Stomach smooth muscle (tissue), 2 donors: Measurements from ENCODE around the gene RASL10A.
A peak's percentile ranks its signal among the peaks of the same experiment; 100 is the strongest.

Experiments used
- H3K27ac ChIP-seq: one replicate; pipeline ENCODE4 v1.7.0; 2013; ENCODE audit warnings: mild to moderate bottlenecking, low read length, inconsistent platforms
- H3K27me3 ChIP-seq, 2 donors: one replicate each; pipeline ENCODE4 v1.7.0; 2013; ENCODE audit warnings: low read length in 2 of 2; ENCODE audit not compliant: insufficient read depth in 2 of 2, control insufficient read depth in 1 of 2
- H3K36me3 ChIP-seq, 2 donors: one replicate each; pipeline ENCODE4 v1.7.0; 2013; ENCODE audit warnings: low read length in 2 of 2; ENCODE audit not compliant: control insufficient read depth in 2 of 2, insufficient read depth in 2 of 2
- H3K4me1 ChIP-seq: one replicate; pipeline ENCODE4 v1.7.0; 2013; ENCODE audit warnings: low read length; ENCODE audit not compliant: control insufficient read depth, insufficient read depth
- H3K4me3 ChIP-seq, 2 donors: one replicate each; pipeline ENCODE4 v1.7.0; 2013; ENCODE audit warnings: low read length in 2 of 2
- H3K9ac ChIP-seq, 2 donors: one replicate each; pipeline ENCODE4 v1.7.0; 2013; ENCODE audit warnings: low read length in 2 of 2, mild to moderate bottlenecking in 1 of 2
- H3K9me3 ChIP-seq, 2 donors: one replicate each; pipeline ENCODE4 v1.7.0; 2013; ENCODE audit warnings: low read length in 2 of 2; ENCODE audit not compliant: control insufficient read depth in 2 of 2
- donor health status: healthy.
- donor health status: Pancreatic carcinoma.

The RASL10A gene

DNA sequence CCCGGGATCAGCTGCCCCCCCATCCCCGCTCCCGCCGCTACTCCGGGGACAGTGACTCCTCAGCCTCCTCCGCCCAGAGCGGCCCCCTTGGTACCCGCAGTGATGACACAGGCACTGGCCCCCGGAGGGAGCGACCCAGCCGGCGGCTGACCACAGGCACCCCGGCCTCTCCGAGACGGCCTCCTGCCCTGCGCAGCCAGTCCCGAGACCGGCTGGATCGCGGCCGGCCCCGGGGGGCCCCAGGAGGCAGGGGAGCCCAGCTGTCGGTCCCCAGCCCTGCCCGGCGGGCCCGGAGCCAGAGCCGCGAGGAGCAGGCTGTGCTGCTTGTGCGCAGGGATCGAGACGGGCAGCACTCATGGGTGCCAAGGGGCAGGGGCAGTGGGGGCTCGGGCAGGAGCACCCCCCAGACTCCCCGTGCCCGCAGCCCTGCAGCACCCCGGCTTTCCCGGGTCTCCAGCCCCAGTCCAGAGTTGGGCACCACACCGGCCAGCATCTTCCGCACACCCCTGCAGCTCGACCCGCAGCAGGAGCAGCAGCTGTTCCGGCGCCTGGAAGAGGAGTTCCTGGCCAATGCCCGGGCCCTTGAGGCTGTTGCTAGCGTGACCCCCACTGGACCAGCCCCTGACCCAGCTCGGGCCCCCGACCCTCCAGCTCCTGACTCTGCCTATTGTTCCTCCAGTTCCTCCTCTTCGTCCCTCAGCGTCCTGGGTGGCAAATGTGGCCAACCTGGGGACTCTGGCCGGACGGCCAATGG is 3.9 kb downstream of the RASL10A start:
- peak overlapping the region; percentile 62 for H3K27ac ChIP-seq
- H3K9ac ChIP-seq, result peak overlapping the region; percentile 36 to 44
- H3K9me3 ChIP-seq, result no peaks in the 10 kb centered on the region
- no peaks in the 10 kb centered on the region for H3K36me3 ChIP-seq
- H3K4me1 ChIP-seq, result peaks cover 78% of the 10 kb centered on the region
- peaks cover 20 to 32% of the 10 kb centered on the region in 2 donors for H3K27me3 ChIP-seq
- H3K4me3 ChIP-seq, result peak overlapping the region in 1 of 2 donors; percentile 63

DNA sequence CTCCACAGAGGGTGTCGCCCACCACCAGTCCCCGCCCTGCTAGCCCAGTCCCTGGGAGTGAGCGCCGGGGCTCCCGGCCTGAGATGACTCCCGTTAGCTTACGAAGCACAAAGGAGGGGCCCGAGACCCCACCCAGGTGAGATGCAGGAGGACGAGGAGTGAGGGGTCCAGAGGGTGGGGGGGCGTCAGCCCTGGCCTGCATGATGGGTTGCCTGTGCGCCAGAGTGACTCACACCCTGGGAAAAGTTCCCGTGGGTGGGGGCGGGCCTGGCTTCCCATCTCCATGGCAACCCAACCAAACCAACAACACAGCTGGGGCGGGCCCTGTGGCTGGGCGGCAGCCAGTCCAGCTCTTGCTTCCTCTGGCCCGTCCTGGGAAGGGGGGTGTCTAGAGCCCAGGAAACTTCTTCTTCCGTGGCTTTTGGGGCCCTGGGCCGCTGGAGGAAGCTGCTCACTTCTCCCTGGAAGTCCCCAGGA is 4.6 kb downstream of the RASL10A start:
- Histone ChIP-seq H3K4me1 (peaks cover 83% of the 10 kb centered on the region), H3K9ac (peak overlapping the region; percentile 36 to 44), H3K9me3 (no peaks in the 10 kb centered on the region), H3K27ac (peak overlapping the region; percentile 62), H3K4me3 (peak overlapping the region in 1 of 2 donors; percentile 63), H3K36me3 (no peaks in the 10 kb centered on the region), H3K27me3 (peaks cover 14 to 25% of the 10 kb centered on the region in 2 donors)

DNA sequence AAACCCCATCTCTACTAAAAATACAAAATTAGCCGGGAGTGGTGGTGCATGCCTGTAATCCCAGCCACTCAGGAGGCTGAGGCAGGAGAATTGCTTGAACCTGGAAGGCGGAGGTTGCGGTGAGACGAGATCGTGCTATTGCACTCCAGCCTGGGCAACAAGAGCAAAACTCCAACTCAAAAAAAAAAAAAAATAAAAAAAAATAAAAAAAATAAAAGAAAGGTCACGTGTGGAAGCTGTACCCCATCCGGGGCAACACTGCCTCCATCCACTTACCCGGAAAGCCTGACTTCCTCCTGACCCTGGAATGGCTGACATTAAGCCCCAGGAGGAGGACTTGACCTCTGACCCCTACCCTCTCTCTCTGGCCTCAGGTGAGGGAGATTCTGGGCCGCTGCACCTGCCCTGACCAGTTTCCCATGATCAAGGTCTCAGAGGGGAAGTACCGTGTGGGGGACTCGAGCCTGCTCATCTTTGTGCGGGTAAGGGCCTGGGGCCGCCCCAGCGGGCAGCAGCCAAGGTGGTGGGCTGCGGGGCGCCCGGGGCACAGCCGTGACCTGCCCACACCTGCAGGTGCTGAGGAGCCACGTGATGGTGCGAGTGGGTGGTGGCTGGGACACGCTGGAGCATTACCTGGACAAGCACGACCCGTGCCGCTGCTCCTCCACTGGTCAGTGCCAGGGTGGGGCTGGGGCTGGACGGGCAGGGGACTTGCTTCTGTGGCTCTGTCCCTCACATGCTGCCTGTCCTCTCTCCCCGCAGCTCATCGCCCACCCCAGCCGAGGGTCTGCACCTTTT is 5.2 kb downstream of the RASL10A start:
- H3K9ac ChIP-seq, result no peak overlapping the region
- H3K27ac ChIP-seq, result peak overlapping the region; percentile 62
- H3K4me3 ChIP-seq, result peak overlapping the region in 1 of 2 donors; percentile 35
- no peaks in the 10 kb centered on the region for H3K9me3 ChIP-seq
- no peaks in the 10 kb centered on the region for H3K36me3 ChIP-seq
- H3K27me3 ChIP-seq, result peaks cover 13 to 22% of the 10 kb centered on the region in 2 donors
- H3K4me1 ChIP-seq, result peaks cover 79% of the 10 kb centered on the region

DNA sequence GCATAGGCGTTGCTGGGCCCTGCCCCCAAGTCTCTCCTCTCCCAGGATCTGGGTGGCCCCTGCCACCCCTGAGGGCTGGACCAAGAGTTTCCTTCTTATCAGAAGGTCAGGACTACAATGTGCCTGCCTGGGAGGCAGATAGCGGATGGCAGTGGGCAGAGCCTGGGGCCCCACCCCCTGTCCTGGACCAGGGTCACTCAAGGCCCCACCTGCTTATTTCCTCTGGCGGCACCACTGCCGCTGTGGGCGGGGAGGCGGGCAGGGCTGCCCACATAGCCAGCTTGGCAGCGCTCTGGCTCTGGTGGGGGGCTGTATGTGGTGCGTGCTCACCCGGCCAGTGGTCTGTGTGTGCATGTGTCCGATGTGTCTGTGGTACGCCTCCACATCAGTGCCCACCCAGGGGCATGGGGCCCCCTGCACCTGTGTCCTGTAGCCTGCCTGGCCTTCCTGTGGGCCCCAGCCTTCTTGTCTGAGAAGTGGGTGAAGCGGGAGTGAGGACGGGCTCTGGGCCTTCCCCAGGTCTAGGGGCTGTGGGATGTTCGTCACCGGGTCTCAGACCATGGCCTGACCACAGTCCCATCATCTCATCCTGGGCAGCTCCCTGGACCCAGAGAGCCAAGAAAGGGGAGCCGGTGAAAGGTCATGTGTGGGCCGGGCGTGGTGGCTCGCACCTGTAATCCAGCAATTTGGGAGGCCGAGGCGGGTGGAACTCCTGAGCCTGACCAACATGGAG is 6.0 kb downstream of the RASL10A start:
- Histone ChIP-seq H3K27ac (peak overlapping the region; percentile 62), H3K4me3 (peak overlapping the region in 1 of 2 donors; percentile 87), H3K9ac (peak overlapping the region in 1 of 2 donors; percentile 36), H3K4me1 (peaks cover 72% of the 10 kb centered on the region), H3K36me3 (no peaks in the 10 kb centered on the region), H3K9me3 (no peaks in the 10 kb centered on the region), H3K27me3 (peaks cover 10 to 14% of the 10 kb centered on the region in 2 donors)

DNA sequence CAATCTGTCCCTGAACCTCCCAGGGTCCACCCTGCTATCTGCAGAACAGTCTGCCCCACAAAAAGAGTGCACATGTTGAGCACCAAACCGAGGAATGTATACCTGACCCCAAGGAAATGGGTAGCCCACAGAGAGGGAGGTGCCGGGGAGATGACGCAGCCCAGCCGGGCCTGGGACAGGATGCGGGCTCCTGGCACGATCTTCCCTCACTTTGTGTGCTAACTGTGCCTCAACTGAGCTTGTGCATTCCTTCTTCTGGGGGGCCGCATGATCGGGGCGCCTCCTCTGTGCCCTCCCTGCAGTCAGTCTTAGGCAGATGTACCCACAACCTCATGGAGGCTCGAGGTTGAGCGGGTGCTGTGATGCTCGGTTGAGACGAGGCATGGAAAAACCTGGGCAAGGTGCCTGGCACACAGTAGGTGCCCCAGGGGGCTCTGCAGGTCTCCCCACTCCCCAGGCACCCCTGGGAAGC is 6.7 kb downstream of the RASL10A start:
- peak overlapping the region; percentile 25 to 87 for H3K4me3 ChIP-seq
- H3K27ac ChIP-seq, result peak overlapping the region; percentile 62
- peak overlapping the region in 1 of 2 donors; percentile 21 for H3K9ac ChIP-seq

DNA sequence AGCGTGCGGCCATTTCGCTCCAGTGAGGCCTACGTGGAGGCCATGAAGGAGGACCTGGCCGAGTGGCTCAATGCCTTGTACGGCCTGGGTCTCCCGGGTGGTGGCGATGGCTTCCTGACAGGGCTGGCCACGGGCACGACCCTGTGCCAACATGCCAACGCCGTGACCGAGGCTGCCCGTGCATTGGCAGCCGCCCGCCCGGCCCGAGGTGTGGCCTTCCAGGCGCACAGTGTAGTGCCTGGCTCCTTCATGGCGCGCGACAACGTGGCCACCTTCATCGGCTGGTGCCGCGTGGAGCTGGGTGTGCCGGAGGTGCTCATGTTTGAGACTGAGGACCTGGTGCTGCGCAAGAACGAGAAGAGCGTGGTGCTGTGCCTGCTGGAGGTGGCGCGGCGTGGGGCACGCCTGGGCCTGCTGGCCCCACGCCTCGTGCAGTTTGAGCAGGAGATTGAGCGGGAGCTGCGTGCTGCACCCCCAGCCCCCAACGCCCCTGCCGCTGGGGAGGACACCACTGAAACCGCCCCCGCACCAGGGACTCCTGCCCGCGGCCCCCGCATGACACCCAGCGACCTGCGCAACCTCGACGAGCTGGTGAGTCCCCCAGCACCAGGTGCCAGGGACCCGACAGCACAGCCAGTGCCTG is 7.2 kb downstream of the RASL10A start:
- H3K4me1 ChIP-seq, result peaks cover 63% of the 10 kb centered on the region
- H3K4me3 ChIP-seq, result peak overlapping the region; percentile 87 to 93
- H3K27me3 ChIP-seq, result peaks cover 0 to 2% of the 10 kb centered on the region in 2 donors
- H3K36me3 ChIP-seq, result no peaks in the 10 kb centered on the region
- H3K9me3 ChIP-seq, result no peaks in the 10 kb centered on the region
- peak overlapping the region; percentile 62 for H3K27ac ChIP-seq
- H3K9ac ChIP-seq, result no peak overlapping the region

More for the DNA sequence above, 6.7 kb downstream of the RASL10A start:
- H3K36me3 ChIP-seq, result no peaks in the 10 kb centered on the region
- H3K9me3 ChIP-seq, result no peaks in the 10 kb centered on the region
- peaks cover 3 to 7% of the 10 kb centered on the region in 2 donors for H3K27me3 ChIP-seq
- H3K4me1 ChIP-seq, result peaks cover 65% of the 10 kb centered on the region

DNA sequence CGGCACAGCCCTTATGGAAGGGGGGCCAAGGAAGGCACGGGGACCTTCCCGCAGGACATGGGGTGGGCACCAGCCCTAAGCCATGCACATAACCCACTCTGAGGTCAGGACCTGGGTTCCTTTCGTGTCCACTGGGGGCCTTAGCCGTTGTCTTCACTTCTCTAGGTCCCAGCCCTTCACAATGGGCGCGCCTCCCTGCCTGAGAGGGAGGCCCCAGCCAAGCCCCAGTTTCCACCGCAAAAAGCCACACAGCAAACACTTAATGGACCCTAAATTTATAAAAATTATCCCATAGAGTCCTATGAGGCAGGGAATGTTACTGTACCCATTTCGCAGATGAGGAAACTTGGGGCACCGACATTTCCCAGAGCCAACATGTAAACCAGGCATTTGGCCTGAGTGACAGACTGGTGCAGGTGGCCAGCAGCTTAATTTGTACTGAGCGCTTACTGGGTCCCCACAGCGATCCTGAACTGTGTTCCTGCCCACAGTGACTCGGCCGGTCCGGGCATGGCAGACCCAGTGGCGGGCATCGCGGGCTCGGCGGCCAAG is 7.8 kb downstream of the RASL10A start:
- Histone ChIP-seq H3K4me1 (peaks cover 65% of the 10 kb centered on the region), H3K27ac (peak overlapping the region; percentile 62), H3K4me3 (peak overlapping the region; percentile 87 to 93), H3K36me3 (no peaks in the 10 kb centered on the region), H3K9ac (peak overlapping the region; percentile 73 to 78), H3K9me3 (no peaks in the 10 kb centered on the region), H3K27me3 (no peaks in the 10 kb centered on the region)

DNA sequence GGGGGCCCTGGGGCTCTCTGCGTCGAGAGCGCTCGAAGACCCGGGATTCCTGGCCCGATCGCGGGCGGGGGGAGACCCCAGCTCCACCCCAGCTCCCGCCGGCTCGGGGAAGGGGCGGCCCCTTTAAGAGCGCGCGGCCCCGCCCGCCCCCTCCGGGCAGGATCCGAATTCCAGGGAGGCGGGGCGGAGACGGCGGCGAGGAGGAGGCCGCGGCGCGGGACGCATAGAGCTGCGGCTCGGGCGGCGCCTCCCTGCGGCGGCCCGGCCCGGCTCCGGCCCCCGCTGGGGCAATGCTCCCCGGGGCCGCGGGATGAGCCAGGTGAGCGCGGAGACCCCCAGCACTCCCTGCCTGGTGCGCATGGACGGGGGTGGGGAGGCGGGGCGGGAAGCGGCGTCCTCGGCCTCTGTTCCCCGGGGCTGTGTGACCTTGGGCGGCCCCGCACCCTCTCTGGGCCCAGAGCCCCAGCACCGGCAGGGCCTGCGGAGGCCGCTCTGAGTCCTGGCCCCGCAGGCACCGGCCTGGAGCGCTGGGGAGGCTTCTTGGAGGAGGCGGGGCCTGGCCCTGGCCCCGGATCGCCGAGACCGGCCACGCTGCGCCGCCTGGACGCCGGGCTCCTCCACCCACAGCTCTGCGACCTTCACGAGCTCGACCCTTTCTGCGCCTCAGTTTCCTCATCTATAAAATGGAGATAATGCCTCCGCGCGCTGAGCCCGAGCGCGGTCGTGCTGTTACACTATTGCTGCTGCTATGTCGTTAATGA is 8.5 kb downstream of the RASL10A start:
- peaks cover 70% of the 10 kb centered on the region for H3K4me1 ChIP-seq
- H3K9me3 ChIP-seq, result no peaks in the 10 kb centered on the region

DNA sequence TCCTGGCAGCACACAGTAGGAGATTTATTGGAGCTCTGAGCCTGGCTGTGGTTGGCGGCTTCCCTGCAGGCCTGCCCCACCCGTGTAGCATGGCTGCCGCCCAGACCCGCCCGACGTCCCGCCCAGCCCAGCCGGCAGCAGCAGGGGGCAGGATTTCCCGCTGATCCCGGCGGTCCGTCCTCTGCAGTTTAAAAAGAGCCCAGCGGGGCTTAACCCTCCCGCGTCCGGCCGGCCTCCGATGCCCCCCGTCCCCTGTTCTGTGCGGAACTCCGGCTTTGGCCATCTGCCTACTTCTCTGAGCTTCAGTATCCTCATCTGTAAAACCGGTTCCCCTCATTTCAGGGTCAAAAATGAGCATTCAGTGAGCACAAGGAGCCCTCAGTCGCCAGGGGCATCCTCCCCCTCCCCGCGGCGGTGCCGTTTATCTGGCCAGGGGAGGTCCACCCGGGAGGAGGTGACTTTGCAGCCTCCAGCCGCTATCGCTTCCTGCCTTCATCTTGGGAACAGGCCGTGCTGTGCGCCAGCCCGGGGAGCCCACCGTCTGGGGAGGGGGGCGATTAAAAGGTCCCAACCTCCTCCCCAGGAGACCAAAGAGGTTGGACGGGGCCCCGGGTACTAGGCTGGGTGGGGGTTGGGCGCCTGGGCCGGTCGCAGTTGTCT is 9.2 kb downstream of the RASL10A start, which contains the start of gene GAS2L1:
TSS of gene GAS2L1 (plus strand) at position 476 of the 660 bp plus-strand sequence. CDS start 1,456 bp downstream, outside the sequence.
- H3K4me1 ChIP-seq, result peaks cover 63% of the 10 kb centered on the region

More for the DNA sequence above, 8.5 kb downstream of the RASL10A start:
- Histone ChIP-seq H3K36me3 (no peaks in the 10 kb centered on the region), H3K27ac (peak overlapping the region; percentile 62), H3K27me3 (no peaks in the 10 kb centered on the region), H3K4me3 (peak overlapping the region; percentile 87 to 93), H3K9ac (peak overlapping the region; percentile 73 to 78)

More for the DNA sequence above, 9.2 kb downstream of the RASL10A start, which contains the start of gene GAS2L1:
- Histone ChIP-seq H3K9ac (peak within 1 kb of the TSS; percentile 73 to 78), H3K36me3 (peaks cover 0 to 2% of the 10 kb centered on the region in 2 donors), H3K27me3 (no peaks in the 10 kb centered on the region), H3K27ac (peak within 1 kb of the TSS; percentile 62), H3K4me3 (peak within 1 kb of the TSS; percentile 87 to 93), H3K9me3 (no peaks in the 10 kb centered on the region)
